K562 (cell line): Measurements from ENCODE around the gene PRR36. TPM values are rescaled to one million over a fixed set of nuclear protein-coding genes. Genes with fewer than 3 reads are reported as not detected.
A peak's percentile ranks its signal among the peaks of the same experiment; 100 is the strongest.

Source experiments
- ATAC-seq: fragments of 200-7000 bp; cut with Tn5 transposase; 3 replicates; pipeline ENCODE4 v1.9.1; 2020; ENCODE audit warnings: moderate library complexity
- BruUV-seq: library from RNA; stranded (reverse); fragments of 400-500 nt; replicated peaks from 2 replicates; lab custom pipeline; 2021; lab: Mats Ljungman, UMichigan
- CTCF ChIA-PET: fragments of 300-600 bp; formaldehyde crosslinking; extraction: SDS; loops from one replicate; lab custom pipeline; 2021; ENCODE audit warnings: low intra/inter-chr PET ratio; lab: Yijun Ruan, JAX
- POLR2A ChIA-PET: fragments of 300-600, 350-650 bp; sonication (Branson Sonifier 250); formaldehyde crosslinking; extraction: SDS; loops from one replicate; lab custom pipeline; 2021; ENCODE audit warnings: antibody characterized with exemption, inconsistent platforms; lab: Yijun Ruan, JAX
- DNase-seq, 4 experiments: peaks; one replicate each; pipeline versions ENCODE4 v3.0.0 to v3.0.0-alpha.2; 2011 to 2018; ENCODE audit warnings: low spot score in 3 of 4, mixed read lengths in 3 of 4; ENCODE audit errors: extremely low read depth in 1 of 4
- FAIRE-seq: peaks from 2 replicates; lab custom pipeline; 2011; peaks lifted over from hg19 to GRCh38; lab: Jason Lieb, UNC
- H2AFZ ChIP-seq: 2 replicates; pipeline ENCODE4 v1.6.0; 2011; ENCODE audit warnings: low read depth, low read length, control low read depth, inconsistent platforms
- H3K27ac ChIP-seq: fragments of 200-600 bp; 3 replicates; pipeline ENCODE4 v1.8.0; 2011; ENCODE audit warnings: low read depth, mild to moderate bottlenecking, control low read depth, inconsistent platforms, low read length, moderate library complexity, mixed read lengths; ENCODE audit errors: extremely low read depth
- H3K27me3 ChIP-seq, 2 experiments: fragments of 300-600 bp in 1 of 2; 2 replicates in 1 of 2; 3 replicates in 1 of 2; pipeline versions ENCODE4 v1.6.0 to v1.8.0; 2011; ENCODE audit warnings: inconsistent platforms in 2 of 2, low read length in 2 of 2, mild to moderate bottlenecking in 1 of 2, mixed read lengths in 1 of 2, moderate library complexity in 1 of 2; ENCODE audit not compliant: control insufficient read depth in 2 of 2, insufficient read depth in 2 of 2
- H3K36me3 ChIP-seq: fragments of 300-600 bp; 3 replicates; pipeline ENCODE4 v1.8.0; 2011; ENCODE audit warnings: mild to moderate bottlenecking, low read length, inconsistent platforms; ENCODE audit not compliant: control insufficient read depth, insufficient read depth
- H3K4me1 ChIP-seq, 2 experiments: fragments of 200-600 bp in 1 of 2; replicated peaks in 1 of 2; 2 replicates in 1 of 2; 3 replicates in 1 of 2; pipeline versions ENCODE4 v1.5.1 to v1.8.0; 2011; ENCODE audit warnings: inconsistent platforms in 2 of 2, low read length in 2 of 2, mild to moderate bottlenecking in 1 of 2, mixed read lengths in 1 of 2, moderate library complexity in 1 of 2; ENCODE audit not compliant: control insufficient read depth in 2 of 2, insufficient read depth in 2 of 2
- H3K4me2 ChIP-seq: 2 replicates; pipeline ENCODE4 v1.6.1; 2011; ENCODE audit warnings: low read length, control low read depth, inconsistent platforms, mixed read lengths; ENCODE audit not compliant: insufficient read depth
- H3K4me3 ChIP-seq: fragments of 200-600 bp; sonication (generic), shearing (Covaris generic); 2 replicates; pipeline ENCODE4 v1.5.1; 2016; ENCODE audit warnings: control low read depth, inconsistent platforms
- H3K79me2 ChIP-seq: fragments of 200-600 bp; 3 replicates; pipeline ENCODE4 v1.8.0; 2011; ENCODE audit warnings: low read length, inconsistent platforms; ENCODE audit not compliant: control insufficient read depth, insufficient read depth
- H3K9ac ChIP-seq, 2 experiments: 2 replicates each; pipeline versions ENCODE4 v1.6.0 to v1.6.1; 2011; ENCODE audit warnings: low read depth in 2 of 2, low read length in 2 of 2, control low read depth in 1 of 2, inconsistent platforms in 1 of 2, mild to moderate bottlenecking in 1 of 2, mixed read lengths in 1 of 2; ENCODE audit not compliant: insufficient read depth in 1 of 2
- H3K9me1 ChIP-seq: one replicate; pipeline ENCODE4 v1.6.0; 2011; ENCODE audit warnings: inconsistent platforms, mild to moderate bottlenecking, low read length, moderate library complexity; ENCODE audit not compliant: control insufficient read depth, insufficient read depth
- H3K9me3 ChIP-seq: replicated peaks from 2 replicates; pipeline ENCODE4 v1.5.1; 2011; ENCODE audit warnings: low read depth, low read length, inconsistent platforms; ENCODE audit not compliant: control insufficient read depth, insufficient read depth
- H4K20me1 ChIP-seq: replicated peaks from 2 replicates; pipeline ENCODE4 v1.6.1; 2011; ENCODE audit warnings: low read length, inconsistent platforms, mixed read lengths; ENCODE audit not compliant: control insufficient read depth, insufficient read depth
- ATF2 ChIP-seq: sonication (generic); formaldehyde crosslinking; IDR thresholded peaks from 2 replicates; pipeline ENCODE4 v1.8.1; 2022; ENCODE audit warnings: missing genetic modification reagents
- ATF7 ChIP-seq: fragments of 450-650 bp; IDR thresholded peaks from 2 replicates; pipeline ENCODE4 v1.7.1; 2014; ENCODE audit warnings: mild to moderate bottlenecking, moderate library complexity
- BCOR ChIP-seq: fragments of 450-650 bp; IDR thresholded peaks from 2 replicates; pipeline ENCODE4 v1.6.1; 2016
- HMGXB4 ChIP-seq: sonication (generic); formaldehyde crosslinking; IDR thresholded peaks from 2 replicates; pipeline ENCODE4 v1.8.1; 2023; ENCODE audit warnings: mild to moderate bottlenecking, missing genetic modification reagents
- KLF6 ChIP-seq: fragments of 250-450 bp; sonication (Bioruptor Pico); IDR thresholded peaks from 2 replicates; pipeline ENCODE4 v1.4.0; 2020; ENCODE audit warnings: mild to moderate bottlenecking, moderate library complexity, borderline replicate concordance
- MYC ChIP-seq, 2 experiments: fragments of 250-450 bp in 1 of 2; sonication (Bioruptor Pico) in 1 of 2; IDR thresholded peaks; 2 replicates each; pipeline versions ENCODE4 v1.5.1 to v1.6.1; 2012 to 2021; ENCODE audit warnings: low read depth in 2 of 2, borderline replicate concordance in 1 of 2, improper control_type of control experiment in 1 of 2, low read length in 1 of 2, mild to moderate bottlenecking in 1 of 2, moderate library complexity in 1 of 2
- PATZ1 ChIP-seq: fragments of 250-450 bp; sonication (Bioruptor Pico); IDR thresholded peaks from 2 replicates; pipeline ENCODE4 v1.5.0; 2020; ENCODE audit warnings: mild to moderate bottlenecking, borderline replicate concordance
- RBM14 ChIP-seq: fragments of 200-400 bp; formaldehyde crosslinking; IDR thresholded peaks from 2 replicates; pipeline ENCODE4 v1.6.1; 2018; ENCODE audit warnings: low read depth, mild to moderate bottlenecking, low read length, moderate library complexity, borderline replicate concordance; ENCODE audit not compliant: insufficient read depth
- SLC30A9 ChIP-seq: fragments of 250-450 bp; sonication (Bioruptor Pico); IDR thresholded peaks from 2 replicates; pipeline ENCODE4 v1.8.0; 2022; ENCODE audit warnings: mild to moderate bottlenecking, moderate library complexity
- SRSF7 ChIP-seq: fragments of 200-400 bp; formaldehyde crosslinking; optimal IDR thresholded peaks from 2 replicates; pipeline ENCODE3; 2017; ENCODE audit warnings: mild to moderate bottlenecking, low read depth, low read length
- THRA ChIP-seq: fragments of 450-650 bp; IDR thresholded peaks from 2 replicates; pipeline ENCODE4 v1.6.1; 2017; ENCODE audit warnings: mild to moderate bottlenecking, moderate library complexity
- ZZZ3 ChIP-seq: fragments of 450-650 bp; IDR thresholded peaks from 2 replicates; pipeline ENCODE4 v1.6.1; 2016; ENCODE audit warnings: antibody characterized with exemption, mild to moderate bottlenecking, moderate library complexity
- WGBS: fragments of 100-300 bp; shearing (Covaris generic); methylation state at CpG from one replicate; pipeline ENCODE4 v1.1.6; 2016; ENCODE audit warnings: low coverage, mixed read lengths; ENCODE audit not compliant: insufficient coverage; ENCODE audit errors: missing lambda C conversion rate; 5-methylcytosine and 5-hydroxymethylcytosine counted together
- in situ Hi-C: fragments of 300-500 bp; cut with MboI; formaldehyde crosslinking; loops from 4 replicates; pipeline ENCODE4 v1.15.0; 2018; ENCODE audit warnings: inconsistent platforms, mixed read lengths
- intact Hi-C: fragments of 100-400 bp; cut with micrococcal nuclease; formaldehyde crosslinking; loops from 2 replicates; pipeline ENCODE4 v1.14.2; 2022
- polyA plus RNA-seq, 8 experiments: library from polyadenylated mRNA; depleted of rRNA in 4 of 8; stranded (reverse) in 5 of 8; unstranded in 3 of 8; fragments of >200 nt; fragmentation: Nextera tagmentation in 2 of 8; fragmentation: Illumina TruSeq in 1 of 8; extraction: Ambion mirVana in 2 of 8; extraction: Trizol in 1 of 8; gene quantifications; 2 replicates each; pipeline versions ENCODE4 v1.2.1 to v1.2.3, GENCODE V29; 2011 to 2014; ENCODE audit warnings: inconsistent platforms in 1 of 8, missing spikeins in 1 of 8
- total RNA-seq, 7 experiments: library from RNA; depleted of rRNA in 6 of 7; stranded (reverse); fragments of >200 nt in 6 of 7; fragmentation: Illumina TruSeq in 2 of 7; extraction: Trizol in 2 of 7; gene quantifications; 2 replicates each; pipeline versions ENCODE4 v1.2.1 to v1.2.3, GENCODE V29; 2011 to 2021; ENCODE audit warnings: low replicate concordance in 1 of 7

PRR36 gene
- total and polyA plus RNA-seq, 9 of the 15 experiments (the other 6 are each of a cell fraction or from before 2014, with no cell fraction given): 0.05 to 0.42 (median 0.06) TPM; not detected in 6

- TF ChIP-seq HMGXB4: 0 out of 2 replicates have a peak, but pooled peaks have one; percentile 1
These were observed 14.6 kb upstream of the PRR36 start (continued) for GRCh38 chr19:7888826-7889217.

- Histone ChIP-seq H3K27ac (peak within 1 kb of the TSS; percentile 61; the same call in 2 of the 3 replicates), H3K36me3 (no peaks in the 10 kb centered on the region), H3K79me2 (peaks cover 5% of the 10 kb centered on the region; the same call in 2 of the 3 replicates), H4K20me1 (no peaks in the 10 kb centered on the region), H3K4me3 (peak within 1 kb of the TSS; percentile 65), H3K4me2 (peak within 1 kb of the TSS; percentile 82), H3K9me1 (no peaks in the 10 kb centered on the region), H3K4me1 (peaks cover 10 to 35% of the 10 kb centered on the region in 2 experiments), H2AFZ (peak within 1 kb of the TSS; percentile 93), H3K9ac (peak within 1 kb of the TSS; percentile 73 to 94), H3K9me3 (no peaks in the 10 kb centered on the region), H3K27me3 (no peaks in the 10 kb centered on the region)
- ChIA-PET POLR2A (interaction anchor here (0.6 to 8.2 kb wide), 5 partner anchors 9 to 55 kb away, joined by 3 to 72 read pairs (median 5); partner anchors contain the start of genes MAP2K7 and TIMM44), CTCF (no interaction called here)
- under 1% methylated on average over 24 of the region's 53 CpGs for WGBS
- in situ Hi-C loops (no loop called here), intact Hi-C loops (no loop called here)
- peak; percentile 48 for FAIRE-seq
- peak; percentile 99 for ATAC-seq
- no TSS peak for BruUV-seq
- DNase-seq: peak; percentile 89 to 91 (median 90)
- TF ChIP-seq ATF2 (CRISPR knock-in tag) (no peak), THRA (no peak), PATZ1 (CRISPR knock-in tag) (no peak), ATF7 (peak; percentile 59; the same call in 1 of the 2 replicates), KLF6 (no peak), SLC30A9 (no peak), ZZZ3 (no peak), MYC (IDR thresholded peaks at IDR 0.05; ENCODE audit: low read depth, low read length) (no peak), MYC (CRISPR knock-in tag; IDR thresholded peaks at IDR 0.05; ENCODE audit: borderline replicate concordance, low read depth) (no peak), RBM14 (no peak), SRSF7 (no peak), BCOR (no peak)
These were observed 14.1 kb upstream of the PRR36 start, which contains the start of gene LRRC8E for GRCh38 chr19:7888145-7888825. Gene LRRC8E (plus strand): TSS chr19:7888510. CDS start chr19:7895604, 7,094 bp downstream.
